NCI-H345 treated with DMSO at 0.1 percent for 48 hours (cell line): ENCODE data around the gene NUAK2.

Experiments used
- DNase-seq: peaks from one replicate; lab custom pipeline; 2025; ENCODE audit not compliant: unreplicated experiment; lab: John Stamatoyannopoulos, UW

NUAK2 gene

GRCh38 chr1:205258719-205259118 is 62.8 kb downstream of the NUAK2 start:
- no peak for DNase-seq

DNA sequence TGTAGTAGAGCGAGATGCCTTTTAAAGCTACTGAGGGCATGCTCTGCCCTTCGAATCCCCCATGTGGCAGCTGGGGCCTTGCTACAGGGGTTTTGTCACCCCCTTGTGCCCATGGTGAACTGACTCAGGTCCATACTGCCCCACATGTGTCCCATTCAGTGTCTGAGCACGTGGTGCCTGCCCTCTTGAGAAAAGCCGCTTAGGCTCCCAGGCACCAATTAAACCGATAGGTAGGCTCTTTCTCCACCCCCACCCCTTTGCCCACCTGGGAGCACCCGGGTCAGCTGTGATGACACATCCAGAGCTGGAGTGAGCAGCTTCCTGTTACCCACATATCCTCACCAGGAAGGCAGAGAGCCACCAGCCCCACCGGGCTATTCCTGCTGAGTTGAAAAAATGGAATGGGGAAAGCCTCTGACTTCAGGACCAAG is 63.3 kb downstream of the NUAK2 start:
- DNase-seq = no peak

DNA sequence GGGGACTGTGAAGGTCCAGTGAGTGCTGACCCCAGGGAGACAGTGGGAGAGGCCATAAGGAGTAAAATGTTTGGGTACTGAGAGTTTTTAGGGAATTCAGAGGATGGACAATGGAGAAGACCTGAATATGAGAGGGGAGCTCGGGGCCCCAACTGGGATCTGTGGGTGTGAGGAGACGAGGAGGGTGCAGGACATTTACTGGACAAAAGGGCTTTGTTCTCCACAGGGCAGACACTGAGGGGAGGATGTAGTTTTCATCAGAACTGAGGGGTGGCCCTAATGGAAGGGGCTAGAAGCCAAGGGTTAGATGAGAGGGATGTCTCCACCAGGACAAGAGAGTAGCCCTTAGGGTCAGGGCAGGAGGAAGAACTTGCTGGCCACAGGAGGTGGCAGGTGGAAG is 63.8 kb downstream of the NUAK2 start:
- DNase-seq = no peak

DNA sequence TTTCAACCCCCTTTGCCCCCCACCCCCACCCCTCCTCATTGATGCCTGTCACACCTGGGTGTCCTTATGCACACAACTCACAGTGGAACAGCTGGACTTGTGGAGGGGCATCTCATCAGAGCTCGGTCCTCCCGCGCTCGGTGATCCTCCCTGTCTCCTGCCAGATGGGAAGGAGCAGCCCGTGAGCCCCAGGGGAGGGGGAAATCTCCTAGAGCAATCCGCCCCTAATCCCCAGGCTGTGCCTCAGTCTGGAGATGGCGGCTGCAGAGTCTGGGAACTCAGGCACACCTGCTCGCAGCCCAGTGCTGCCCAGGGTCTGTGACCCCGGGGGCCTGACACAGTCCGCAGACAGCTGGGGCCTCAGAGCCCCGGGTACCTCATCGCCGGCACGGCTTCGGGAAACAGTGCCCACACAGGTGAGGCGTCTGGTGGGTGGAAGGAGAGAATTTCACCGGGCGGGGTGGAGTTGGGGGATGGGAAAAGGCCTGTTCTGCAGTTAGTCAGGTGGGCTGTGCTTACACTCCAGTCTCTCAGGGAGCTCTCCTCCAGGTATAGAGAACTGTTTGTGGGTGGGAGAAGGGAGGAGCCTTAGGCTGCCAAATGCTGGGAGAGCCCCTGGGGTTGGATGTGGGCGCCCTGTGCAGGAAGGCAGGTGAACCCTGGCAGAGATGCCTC is 64.5 kb downstream of the NUAK2 start:
- no peak for DNase-seq

DNA sequence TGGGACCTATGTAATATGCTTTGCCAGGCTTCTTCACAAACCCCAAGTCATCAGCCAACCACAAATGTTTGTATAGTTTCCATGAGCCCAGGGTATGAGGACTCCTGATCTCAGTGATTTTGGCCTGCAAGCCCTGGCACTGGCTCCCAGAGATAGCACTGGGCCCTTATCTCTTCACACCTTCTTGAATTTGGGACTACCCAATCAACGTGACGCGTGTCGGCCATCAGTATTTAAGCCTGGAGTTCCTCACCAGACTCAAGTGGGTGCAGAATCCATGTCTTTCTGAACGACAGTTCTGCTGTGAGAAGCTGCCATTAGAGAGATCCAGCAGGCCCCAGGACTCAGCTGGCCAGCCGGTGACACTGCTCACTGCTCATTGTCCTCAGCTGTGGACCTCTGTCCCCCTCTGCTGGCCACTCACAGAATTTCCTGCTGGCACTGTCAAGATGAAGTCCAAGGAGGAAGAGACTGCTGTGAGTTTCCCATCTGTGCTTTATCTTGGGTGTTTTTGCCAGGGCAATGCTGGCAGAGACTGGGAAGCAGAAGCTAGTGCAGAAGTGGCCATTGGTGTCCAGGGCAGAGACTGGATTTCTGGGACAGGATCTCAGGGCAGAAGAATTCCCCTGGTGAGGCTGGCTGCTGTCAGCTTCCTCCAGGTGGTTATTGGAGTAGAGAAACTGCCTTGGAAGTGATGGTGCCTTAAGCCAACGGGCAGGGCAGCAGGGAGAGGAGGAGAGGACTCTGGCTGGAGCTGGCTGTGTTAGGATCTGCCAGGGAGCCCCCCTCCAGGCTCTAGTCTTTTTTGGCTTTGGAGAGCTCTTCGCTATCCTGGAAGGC is 65.4 kb downstream of the NUAK2 start:
- DNase-seq = peak; percentile 47
